ENCODE data around the gene TMEM121B.

GRCh38 chr22:17132112-17132511, 11.0 kb upstream of the TMEM121B start:
- no peak for TF ChIP-seq POLR2A (IDR thresholded peaks at IDR 0.05)
- no peak for TF ChIP-seq CTCF (IDR thresholded peaks at IDR 0.05)
